HG03039 (cell line): ENCODE measurements around the gene RBM10.

Experiments
- ATAC-seq: cut with Tn5 transposase; IDR thresholded peaks from one replicate; pipeline ENCODE4 v1.9.1; 2021; ENCODE audit warnings: mild to moderate bottlenecking, moderate library complexity; ENCODE audit not compliant: unreplicated experiment

The RBM10 gene

GRCh38 chrX:47232197-47232802 is 87.3 kb downstream of the RBM10 start:
- ATAC-seq, result no peak

GRCh38 chrX:47232803-47233332 is 87.8 kb downstream of the RBM10 start, which contains the start of gene USP11:
Gene USP11, plus strand, starts transcription at chrX:47233009. Its CDS starts 35 bp downstream, at chrX:47233044.
- ATAC-seq, result no peak

GRCh38 chrX:47233333-47234113 is 88.5 kb downstream of the RBM10 start:
- ATAC-seq, result peak; percentile 80

- ATAC-seq, result no peak
Measured at GRCh38 chrX:47234583-47234982, 89.6 kb downstream of the RBM10 start.

- no peak for ATAC-seq
Measured at GRCh38 chrX:47235691-47236103, 90.7 kb downstream of the RBM10 start.
